ENCODE data around the gene SLC27A2.
"Not testable (repeated sequence)": the region's sequence is repeated elsewhere in the genome, so short reads cannot be mapped to it uniquely, and the experiment has no call there.

Gene SLC27A2

DNA sequence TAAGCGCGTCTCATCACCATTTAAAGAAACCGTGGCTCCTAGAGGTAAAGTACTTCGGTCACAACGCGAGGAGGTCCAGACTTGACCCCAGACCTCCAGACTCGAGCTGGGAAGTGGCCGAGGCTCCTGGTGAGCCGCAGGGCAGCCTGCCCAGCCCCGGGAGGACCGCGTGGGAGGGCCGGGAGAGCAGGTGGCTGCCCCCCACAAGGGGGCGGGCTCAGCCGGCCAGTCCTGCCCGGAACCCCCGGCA is at the start of gene SLC27A2:
Gene SLC27A2 (plus strand): TSS at position 228 of the 250 bp plus-strand sequence. CDS start 232 bp downstream, outside the sequence.
- DNase-seq: no peak

DNA sequence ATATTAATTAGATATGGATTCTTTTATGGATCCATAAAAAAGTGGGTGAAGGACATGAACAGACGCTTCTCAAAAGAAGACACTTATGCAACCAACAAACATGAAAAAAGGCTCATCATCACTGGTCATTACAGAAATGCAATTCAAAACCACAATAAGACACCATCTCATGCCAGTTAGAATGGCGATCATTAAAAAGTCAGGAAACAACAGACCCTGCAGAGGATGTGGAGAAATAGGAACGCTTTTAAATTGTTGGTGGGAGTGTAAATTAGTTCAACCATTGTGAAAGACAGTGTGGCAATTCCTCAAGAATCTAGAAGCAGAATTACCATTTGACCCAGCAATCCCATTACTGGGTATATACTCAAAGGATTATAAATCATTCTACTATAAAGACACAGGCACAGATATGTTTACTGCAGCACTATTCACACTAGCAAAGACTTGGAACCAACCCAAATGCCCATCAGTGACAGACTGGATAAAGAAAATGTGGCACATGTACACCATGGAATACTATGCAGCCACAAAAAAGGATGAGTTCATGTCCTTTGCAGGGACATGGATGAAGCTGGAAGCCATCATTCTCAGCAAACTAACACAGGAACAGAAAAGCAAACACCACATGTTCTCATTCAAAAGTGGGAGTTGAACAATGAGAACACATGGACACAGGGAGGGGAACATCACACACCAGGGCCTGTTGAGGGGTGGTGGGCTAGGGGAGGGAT is 49.6 kb upstream of the SLC27A2 start:
- DNase-seq: not testable (repeated sequence)

- DNase-seq: no peak
Measured at GRCh38 chr15:50134524-50135024, 47.4 kb upstream of the SLC27A2 start.

GRCh38 chr15:50135031-50135551 is 46.9 kb upstream of the SLC27A2 start:
- DNase-seq: no peak

GRCh38 chr15:50137330-50137761 is 44.6 kb upstream of the SLC27A2 start:
- DNase-seq: no peak

- no peak for DNase-seq
Measured at GRCh38 chr15:50137893-50138292, 44.1 kb upstream of the SLC27A2 start.

GRCh38 chr15:50138391-50138790 is 43.6 kb upstream of the SLC27A2 start:
- DNase-seq: no peak

GRCh38 chr15:50140098-50140497 is 41.9 kb upstream of the SLC27A2 start:
- no peak for DNase-seq

DNA sequence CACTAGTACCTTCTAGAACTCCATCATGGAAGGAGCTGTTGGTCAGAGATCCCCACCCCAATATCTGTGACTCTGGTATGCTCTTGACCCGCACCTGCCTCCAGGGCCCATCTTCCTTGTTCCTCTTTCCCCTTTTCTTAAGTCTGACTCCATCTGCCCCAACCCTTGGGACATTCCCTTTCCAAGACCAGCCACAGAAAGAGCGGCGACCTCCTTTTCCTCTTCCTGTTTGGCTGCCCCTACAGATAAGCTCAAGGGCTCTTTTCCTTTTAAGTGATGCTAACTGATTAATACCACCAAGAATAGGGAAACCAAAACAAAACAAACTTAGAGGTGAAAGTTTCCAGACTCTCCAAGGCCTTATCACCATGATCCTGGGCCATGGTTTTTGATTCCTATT is 41.0 kb upstream of the SLC27A2 start:
- no peak for DNase-seq

GRCh38 chr15:50141856-50142255 is 40.1 kb upstream of the SLC27A2 start:
- DNase-seq: no peak

GRCh38 chr15:50143255-50143860 is 38.6 kb upstream of the SLC27A2 start:
- DNase-seq: no peak

- DNase-seq: no peak
Measured at GRCh38 chr15:50144341-50145120, 37.5 kb upstream of the SLC27A2 start.

- DNase-seq: no peak
Measured at GRCh38 chr15:50145451-50145872, 36.5 kb upstream of the SLC27A2 start.

DNA sequence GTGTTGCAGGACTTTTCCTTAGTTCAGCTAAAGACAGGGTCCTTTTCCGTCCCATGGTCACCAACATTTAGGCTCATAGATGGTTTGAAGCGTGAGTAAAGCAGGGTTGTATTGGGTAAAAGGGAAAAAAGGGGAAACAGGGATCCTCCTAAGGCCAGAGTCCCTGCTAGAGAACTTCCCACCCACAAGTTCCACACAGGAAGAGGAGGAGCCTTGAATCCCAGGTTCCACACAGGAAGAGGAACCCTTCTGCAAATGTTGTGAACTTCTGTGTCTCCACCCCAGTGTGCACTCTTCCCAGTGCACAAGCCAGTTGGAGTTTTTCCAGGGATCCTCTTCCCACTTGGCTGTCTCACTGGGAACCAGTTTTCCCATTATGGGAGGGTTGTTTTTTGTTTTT is 35.4 kb upstream of the SLC27A2 start:
- DNase-seq: no peak

- no peak for DNase-seq
Measured at GRCh38 chr15:50148362-50148963, 33.5 kb upstream of the SLC27A2 start.

DNA sequence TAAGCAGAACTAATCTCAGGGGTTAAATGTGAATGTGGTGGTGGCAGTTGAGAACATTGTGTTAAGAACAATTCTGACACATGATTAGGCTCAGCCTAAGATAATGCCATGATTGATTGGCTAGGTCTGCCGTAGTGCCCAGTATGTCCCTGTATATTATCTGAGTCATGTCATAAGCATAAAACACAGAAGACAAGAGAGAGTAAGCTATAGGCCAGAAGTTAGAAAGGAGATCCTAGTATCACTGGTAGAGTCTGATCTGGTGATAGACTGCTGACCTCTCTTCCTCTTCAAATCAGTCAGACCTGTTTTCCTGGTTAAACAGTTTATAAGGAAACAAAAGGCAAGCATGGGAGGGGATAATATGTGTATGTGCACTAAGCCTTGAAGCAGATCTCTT is 32.9 kb upstream of the SLC27A2 start:
- DNase-seq: no peak

DNA sequence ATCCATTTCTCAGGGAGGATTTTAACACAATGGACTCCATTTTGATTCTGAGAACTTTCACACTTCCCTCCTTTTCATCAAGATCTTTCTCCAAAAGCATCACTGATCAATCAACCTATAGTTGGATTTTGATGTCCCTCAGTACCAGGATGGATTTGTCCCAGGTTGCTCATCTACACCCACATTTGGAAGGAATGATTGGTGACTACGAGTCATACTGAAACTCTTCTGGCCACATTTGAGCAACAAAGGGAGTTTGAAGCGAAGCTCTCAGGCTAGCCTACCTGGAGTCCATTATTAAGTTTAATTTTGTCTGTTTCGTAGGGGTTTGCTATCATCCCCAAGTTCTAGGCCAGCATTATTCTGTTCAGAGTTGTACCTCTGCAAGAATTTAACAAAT is 31.6 kb upstream of the SLC27A2 start:
- DNase-seq: no peak

- no peak for DNase-seq
Measured at GRCh38 chr15:50150851-50151250, 31.1 kb upstream of the SLC27A2 start.

- no peak for DNase-seq
Measured at GRCh38 chr15:50151476-50151875, 30.5 kb upstream of the SLC27A2 start.

DNA sequence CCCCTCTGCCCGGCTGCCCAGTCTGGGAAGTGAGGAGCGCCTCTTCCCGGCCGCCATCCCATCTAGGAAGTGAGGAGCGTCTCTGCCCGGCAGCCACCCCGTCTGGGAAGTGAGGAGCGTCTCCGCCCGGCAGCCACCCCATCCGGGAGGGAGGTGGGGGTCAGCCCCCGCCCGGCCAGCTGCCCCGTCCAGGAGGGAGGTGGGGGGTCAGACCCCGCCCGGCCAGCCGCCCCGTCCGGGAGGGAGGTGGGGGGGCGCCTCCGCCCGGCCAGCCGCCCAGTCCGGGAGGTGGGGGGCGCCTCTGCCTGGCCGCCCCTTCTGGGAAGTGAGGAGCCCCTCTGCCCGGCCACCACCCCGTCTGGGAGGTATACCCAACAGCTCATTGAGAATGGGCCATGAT is 23.8 kb upstream of the SLC27A2 start:
- not testable (repeated sequence) for DNase-seq

GRCh38 chr15:50162969-50163718 is 18.9 kb upstream of the SLC27A2 start:
- DNase-seq: no peak

DNA sequence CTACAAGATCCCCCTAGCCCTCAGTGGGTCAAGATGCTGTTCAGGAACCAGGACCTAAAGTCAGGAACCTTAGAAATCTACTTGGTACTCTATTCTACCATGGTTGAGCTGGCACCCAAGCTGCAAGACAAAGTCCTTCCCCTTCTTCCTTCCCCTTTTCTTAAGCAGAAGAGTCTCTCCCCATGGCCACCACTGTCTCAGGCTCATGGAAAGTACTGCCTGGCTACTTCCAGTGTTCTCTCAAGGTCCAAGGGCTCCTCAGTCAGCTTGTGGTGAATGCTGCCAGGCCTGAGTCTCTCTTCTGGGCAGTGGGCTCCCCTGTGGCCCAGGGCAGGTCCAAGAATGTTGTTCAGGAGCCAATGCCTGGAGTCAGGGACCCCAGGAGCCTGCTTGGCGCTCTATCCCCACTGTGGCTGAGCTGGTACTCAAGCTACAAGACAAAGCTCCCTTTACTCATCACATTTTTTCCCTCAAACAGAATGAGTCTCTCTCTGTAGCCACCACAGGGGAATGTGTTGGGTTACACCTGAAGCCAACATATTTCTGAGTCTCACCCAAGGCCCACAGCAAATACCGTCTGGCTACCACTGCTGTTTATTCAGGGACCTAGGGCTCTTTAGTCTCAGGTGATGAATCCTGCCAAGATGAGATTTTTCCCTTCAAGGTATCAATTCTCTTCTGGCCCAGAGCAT is 18.1 kb upstream of the SLC27A2 start:
- DNase-seq: no peak
